Measurements from ENCODE around the gene CNP.

The CNP gene

DNA sequence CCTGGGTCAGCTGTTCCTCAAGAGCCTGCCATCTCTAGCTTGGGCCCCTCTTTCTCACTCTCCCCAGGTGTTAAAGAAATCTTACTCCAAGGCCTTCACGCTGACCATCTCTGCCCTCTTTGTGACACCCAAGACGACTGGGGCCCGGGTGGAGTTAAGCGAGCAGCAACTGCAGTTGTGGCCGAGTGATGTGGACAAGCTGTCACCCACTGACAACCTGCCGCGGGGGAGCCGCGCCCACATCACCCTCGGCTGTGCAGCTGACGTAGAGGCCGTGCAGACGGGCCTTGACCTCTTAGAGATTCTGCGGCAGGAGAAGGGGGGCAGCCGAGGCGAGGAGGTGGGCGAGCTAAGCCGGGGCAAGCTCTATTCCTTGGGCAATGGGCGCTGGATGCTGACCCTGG lies 6.8 kb downstream of the CNP start:
- DNase-seq, result no peak

DNA sequence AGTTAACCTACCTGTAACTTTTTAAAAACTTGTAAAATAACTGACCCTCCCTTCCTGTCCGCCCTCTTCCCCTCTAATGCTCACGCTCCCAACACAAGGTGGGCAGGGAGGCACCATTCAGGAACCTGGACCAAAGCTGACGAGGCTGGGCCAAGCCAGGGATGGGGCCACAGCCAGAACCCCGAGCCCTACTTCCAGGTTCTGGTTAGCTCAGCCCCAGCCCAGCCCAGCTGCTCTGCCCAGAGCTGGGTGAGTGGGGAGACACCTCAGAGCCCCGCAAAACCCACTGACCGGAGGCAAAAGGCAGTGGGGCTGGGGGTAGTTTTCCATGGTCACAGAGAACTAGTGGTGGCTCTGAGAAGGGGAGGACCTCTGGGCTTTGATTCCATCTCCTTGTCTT lies 7.4 kb downstream of the CNP start:
- no peak for DNase-seq

DNA sequence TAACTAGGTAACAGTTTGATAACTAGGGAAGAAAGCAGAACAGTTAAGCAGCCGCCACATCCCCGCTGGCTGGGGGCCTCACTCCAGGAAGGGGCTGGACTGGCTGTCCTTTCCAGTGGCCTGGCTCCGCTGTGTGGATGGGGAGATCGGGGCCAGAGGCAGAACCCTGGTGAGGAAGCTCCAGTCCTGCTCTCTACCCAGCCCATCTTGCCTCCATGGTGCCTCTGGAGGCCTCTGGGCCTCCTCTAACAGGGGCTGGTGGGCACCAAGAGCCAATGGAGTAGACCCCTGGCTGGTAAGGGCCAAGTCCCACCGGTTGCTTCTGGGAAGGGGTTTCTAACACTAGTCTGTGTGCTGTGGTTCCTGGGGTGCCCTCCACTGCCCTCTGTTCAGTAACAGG lies 8.1 kb downstream of the CNP start:
- no peak for DNase-seq

DNA sequence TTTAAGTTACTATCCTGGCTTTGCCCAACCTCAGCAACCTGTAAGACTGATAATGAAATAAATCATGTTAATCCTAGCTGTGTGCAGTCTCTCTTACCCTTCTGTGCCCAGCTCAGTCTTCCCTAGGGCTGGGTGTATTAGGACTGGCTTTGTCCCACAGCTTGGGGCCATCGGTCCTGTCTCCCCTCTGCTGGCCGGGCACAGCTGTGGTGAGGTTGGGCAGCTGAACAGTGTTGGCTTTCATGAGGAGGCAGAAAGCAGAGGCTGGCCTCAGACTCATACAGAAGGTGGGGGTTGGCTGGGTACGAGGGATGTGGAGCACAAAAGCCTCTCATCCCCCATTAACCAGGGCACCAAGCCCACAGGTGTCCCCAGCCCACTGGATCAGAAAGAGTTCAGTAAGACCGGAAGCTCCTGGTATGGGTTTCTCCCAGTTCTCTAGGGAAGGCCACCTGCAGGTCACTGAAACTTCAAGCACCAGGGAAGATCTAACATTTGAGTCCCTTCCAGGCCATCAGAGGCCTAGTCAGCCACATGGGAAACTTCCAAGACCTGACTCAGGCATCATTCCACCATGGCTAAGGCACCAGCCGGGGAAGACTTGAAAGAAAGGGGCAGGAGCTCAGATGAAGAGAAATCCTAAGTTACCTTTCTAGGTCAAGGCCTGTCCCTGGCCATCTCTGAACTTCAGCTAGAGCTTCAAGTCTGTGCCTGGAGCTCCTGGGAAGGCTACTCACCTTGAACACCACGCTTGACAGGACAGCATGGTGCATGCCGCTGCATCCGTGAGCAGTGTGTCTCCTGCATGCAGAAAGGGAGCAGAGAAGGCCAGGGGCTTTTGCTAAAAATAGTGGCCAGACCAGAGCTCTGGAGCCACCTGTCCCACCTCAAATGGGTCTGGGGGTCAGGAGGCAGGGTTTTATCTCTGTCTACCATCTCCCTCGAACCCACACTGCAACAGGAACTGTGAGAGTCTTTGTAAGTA lies 8.8 kb downstream of the CNP start:
- no peak for DNase-seq

DNA sequence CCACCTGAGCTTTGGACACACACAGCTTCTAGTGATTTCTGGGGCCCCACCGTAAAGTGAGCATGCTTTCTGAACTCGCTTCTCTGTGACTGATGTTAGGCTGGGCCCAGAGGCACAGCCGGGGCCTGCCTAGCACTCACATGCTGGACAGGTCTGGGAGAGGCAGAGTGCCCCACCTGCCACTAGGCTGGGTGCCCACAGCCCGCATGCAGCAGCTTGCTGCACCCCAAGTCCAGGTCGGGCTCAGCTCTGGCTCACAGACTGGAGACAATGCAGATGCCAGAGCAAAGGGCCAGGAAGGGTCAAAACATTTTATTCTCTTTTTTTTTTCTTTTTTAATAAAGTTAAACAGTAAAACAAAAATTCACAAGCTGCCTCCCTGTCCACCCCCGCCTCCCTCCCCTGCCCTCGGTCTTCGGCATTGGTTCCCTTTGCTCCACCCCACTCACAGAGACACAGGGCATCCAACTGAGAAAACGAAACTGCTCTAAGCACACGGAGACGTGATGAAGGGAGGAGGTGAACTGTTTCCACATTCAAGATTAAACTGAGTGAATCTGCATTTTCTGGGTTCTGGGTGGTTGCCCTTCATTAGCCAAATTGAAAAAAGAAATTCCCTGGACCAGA lies 9.7 kb downstream of the CNP start:
- DNase-seq, result no peak

DNA sequence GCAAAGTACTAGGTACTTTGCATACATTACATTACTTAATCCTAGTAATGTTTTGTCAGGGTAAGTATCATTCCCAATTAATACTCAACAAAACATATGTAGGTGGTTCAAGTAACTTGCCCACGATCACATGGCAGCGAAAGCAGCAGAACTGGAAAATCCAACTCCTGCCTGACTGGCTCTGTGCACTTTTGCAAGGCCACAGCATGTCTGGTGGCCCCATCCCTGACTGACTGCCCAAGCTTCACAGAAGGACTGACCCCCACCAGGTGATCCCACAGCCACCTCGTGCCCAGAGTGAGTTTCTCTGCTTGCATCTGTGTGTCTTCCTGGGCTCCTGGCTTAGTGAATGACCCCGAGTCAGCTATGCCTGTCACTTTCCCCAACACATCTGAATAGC lies 11.4 kb downstream of the CNP start:
- no peak for DNase-seq

DNA sequence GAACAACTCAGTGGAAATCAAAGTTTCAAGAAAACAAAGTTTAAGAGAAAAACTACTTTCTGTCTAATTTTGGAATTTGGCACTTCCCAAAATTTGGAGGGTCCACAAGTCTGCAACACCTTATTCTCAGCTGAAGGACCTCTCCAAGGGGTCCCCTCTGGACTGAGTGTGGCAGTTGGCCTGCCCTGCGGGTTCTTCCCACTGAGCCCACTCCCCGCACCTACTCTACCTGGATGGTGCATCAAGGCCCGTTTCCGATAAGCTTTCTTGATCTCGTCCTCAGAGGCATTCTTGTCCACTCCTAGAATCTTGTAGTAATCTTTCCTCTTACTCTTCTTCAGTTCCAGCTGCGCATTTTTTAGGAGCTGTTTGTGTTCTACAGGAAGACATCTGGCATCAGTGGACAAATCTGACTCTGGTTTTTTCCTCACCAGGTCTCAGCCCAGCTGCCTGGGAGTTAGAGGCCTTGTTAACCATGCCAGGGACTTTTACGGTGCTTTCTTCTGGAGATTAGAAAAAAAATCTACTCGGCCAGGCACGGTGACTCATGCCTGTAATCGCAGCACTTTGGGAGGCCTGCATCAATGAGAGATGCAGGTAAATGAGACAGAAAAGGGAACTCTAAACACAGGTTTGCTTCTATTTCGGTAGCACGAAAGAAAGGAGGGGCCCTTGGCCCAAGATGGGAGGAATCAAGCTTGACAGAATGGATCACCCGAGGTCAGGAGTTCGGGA lies 15.6 kb downstream of the CNP start:
- DNase-seq, result no peak

DNA sequence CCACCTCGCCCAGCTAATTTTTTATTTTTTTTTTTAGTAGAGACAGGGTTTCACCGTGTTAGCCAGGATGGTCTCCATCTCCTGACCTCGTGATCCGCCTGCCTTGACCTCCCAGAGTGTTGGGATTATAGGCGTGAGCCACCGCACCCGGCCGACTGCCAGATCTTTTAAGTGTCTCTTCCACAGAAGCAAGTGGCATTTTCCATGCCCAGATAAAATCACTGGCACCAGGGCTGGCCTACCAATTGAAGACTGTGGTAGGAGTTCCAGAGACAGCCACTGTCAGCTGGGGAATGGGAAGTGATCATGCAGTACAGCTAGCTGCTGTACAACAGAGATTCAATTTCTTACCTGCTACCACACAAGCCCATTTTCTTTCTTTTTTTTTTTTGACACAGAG lies 17.9 kb downstream of the CNP start:
- no peak for DNase-seq

DNA sequence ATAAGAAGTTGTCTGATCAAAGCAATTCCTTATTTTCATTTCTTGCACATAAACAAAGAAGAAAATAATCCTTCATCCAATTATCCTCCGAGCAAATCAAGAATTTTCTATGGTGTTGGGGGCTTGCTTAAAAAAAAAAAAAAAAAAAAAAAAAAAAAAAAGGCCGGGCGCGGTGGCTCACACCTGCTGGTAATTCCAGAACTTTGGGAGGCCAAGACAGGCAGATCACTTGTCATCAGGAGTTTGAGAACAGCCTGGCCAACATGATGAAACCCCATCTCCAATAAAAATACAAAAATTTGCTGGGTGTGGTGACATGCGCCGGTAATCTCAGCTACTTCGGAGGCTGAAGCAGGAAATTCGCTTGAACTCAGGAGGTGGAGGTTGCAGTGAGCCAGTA lies 19.3 kb downstream of the CNP start:
- no peak for DNase-seq

DNA sequence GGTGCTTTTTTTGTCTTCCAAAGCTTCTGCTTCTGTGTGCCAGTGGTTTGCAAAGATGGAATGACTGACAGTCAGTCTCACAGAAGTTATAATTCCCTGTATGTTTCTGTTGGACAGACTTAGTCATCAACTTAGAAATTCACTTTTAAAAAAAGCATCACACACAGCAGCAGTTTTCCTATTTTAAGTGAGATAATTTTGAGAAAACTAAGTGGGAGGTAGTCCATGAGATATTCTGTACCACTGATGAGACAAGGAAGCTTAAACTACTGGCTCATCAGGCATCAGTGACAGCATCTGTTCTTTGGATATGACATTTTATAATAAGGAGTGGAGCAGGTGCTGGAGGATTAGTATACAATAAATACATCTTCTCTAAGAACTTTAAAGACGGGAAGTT lies 20.0 kb downstream of the CNP start:
- DNase-seq, result no peak

DNA sequence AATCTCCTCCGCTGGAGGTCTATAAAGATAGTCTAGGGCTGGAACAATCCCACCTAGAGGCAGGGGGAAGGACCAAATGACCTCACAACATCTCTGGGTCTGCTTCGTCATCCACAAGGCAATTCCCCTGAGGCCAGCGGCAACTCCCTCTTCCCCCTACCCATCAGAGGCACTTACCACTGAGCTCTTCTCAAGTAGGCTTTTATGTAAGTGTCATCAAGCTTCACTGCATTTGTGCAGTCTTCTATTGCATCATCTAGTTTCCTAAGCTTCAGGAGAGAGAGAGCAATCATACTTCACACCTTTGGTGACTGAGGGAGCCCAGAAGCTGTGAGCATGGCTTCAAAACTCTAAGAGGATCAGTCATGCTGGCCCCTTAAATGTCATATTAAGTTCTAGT lies 21.0 kb downstream of the CNP start:
- no peak for DNase-seq

DNA sequence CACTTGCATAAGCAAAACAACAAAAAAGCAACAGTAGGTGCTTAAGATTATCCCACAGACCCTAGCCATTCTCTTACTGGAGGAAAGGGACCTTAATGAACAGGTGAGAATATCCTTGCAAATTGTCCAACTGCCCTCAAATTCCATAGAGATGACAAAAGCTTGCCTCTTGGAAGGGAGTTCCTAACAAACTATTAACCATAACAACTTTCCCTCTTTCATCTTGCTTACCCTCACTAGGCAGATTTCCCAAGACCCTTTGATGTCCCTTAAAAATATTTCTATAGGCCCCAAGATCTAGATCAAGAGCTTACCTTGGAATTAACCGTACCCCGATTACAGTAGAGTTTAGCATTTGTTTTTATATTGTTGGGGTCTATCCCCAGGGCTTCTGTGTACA lies 21.8 kb downstream of the CNP start:
- DNase-seq, result no peak

DNA sequence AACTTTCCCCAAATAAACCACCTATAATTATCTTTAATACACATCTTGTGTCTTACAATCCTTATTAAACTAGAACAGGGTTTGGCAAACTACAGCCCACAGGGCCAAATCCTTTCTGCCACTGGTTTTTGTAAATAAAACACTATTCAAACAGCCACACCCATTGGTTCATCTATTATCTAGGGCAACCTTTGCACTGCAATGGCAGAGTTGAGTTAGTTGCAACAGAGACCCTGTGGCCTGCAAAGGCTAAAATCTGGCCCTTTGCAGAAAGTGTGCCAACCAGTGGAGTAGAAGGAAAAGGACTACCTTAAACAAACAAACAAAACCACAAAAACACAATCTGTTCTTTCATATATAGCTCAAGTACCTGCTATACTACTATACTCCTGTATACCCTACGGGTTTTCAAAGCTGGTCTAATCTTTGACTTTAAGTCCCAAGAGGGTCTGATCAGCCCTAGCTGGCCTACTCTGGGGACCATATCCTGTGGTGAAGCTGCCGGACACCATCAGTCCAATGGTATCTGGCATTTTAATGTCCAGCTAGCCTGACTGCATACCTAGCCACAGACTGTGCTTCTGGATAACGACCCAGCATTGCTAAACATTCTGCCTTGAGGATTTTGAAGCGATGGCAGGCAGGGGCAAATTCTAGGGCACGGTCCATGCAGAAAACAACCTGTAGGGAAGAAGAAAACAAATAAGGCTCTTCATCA lies 23.3 kb downstream of the CNP start:
- no peak for DNase-seq

DNA sequence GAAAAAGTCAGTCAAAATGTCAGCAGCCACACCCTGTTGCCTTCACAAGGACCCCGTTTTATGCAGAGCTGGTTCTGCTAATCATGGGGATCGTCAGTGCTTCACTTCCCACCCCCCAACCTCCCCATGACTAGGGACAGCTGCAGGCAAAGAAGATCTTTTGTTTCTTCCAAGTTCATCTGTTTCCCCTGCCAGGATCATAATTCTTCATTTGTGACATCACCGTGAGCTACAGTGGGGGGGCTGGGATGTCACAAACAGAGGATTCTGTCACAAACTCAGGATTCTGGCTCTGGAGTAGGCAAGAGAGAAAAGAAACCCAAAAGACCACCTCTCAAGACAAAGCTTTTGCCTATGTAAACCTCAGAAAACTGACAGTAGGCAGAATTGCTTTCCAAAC lies 26.0 kb downstream of the CNP start:
- DNase-seq, result no peak

DNA sequence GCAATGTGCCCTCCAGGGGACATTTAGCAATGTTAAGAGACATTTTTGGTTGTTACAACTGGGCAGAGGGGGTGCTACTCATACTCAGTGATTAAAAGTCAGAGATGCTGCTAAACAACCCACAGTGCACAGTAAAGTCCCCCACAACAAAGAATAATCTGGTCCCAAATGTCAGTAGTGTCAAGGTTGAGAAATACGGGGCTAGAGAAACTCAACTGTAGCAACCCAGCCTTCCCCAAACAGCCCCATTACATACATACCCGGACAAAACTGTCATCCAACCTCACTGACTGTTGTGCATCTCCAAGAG lies 30.2 kb downstream of the CNP start:
- no peak for DNase-seq

DNA sequence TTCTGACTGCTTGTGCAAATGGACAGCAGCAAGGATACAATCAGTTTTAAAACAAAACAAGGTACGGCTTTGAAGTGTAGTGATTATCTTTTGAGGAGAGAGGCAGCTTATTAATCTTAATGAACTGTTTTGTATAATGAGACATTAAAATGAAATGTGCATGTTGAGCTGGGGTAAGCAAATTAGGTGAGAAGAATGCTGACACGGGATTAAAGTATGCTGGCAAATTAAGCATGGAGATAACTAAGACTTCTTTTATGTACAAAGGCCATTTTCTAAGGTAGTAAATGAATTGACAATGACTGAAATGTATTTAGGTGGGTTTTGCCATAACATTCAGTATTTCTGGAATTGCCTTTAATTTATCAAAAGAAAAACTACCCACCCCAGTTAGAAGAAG lies 31.9 kb downstream of the CNP start:
- no peak for DNase-seq

DNA sequence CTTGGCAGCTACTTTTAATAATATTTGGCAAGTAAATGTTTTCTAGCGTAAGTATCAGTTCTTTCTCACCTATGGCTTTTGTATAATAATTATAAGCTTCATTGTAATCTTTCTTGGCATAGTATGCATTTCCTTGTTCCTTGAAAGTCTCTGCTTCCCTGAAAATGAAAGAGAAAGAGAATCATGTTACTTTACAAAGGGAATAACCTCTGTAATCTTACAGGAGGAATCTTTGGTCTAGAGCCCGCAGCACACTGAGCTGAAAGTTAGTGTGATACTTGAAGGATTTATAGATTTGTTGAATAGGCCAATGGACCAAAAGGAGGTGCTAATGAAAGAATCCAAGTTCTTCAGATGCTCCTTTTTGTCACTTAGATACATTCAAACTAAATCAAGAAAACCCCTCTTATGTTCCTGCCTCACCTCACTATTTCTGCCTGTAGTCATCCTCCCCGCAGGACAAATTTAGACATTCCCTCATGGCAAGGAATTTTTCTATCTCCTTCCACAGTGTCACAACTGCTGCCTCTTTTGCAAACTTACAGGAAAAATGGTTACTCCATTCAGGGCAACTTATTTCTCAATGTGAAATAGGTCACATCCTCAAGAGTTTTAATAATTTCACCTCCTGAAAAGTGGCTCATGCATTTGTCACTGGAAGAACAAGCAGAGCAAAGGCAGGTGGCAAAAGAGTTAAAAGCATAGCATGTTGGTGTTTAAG lies 34.0 kb downstream of the CNP start:
- no peak for DNase-seq

DNA sequence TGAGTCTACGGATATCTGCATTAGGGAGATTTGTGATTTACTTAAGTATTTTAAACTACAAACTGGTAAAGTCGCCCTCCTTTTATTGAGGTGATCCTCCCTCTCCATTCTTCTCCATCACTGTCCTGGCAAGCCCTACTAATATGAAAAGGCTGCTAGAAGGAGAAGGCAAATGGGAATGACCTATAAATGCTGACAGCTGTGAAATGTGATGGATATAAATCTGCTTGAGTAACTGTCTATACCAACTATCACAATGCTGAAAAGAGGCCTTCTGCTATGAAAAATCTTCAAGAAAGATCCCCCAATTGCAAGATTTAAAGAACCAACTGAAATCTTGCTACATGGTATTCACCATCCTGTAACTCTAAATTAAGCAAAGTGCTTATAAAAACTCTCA lies 35.1 kb downstream of the CNP start:
- no peak for DNase-seq

DNA sequence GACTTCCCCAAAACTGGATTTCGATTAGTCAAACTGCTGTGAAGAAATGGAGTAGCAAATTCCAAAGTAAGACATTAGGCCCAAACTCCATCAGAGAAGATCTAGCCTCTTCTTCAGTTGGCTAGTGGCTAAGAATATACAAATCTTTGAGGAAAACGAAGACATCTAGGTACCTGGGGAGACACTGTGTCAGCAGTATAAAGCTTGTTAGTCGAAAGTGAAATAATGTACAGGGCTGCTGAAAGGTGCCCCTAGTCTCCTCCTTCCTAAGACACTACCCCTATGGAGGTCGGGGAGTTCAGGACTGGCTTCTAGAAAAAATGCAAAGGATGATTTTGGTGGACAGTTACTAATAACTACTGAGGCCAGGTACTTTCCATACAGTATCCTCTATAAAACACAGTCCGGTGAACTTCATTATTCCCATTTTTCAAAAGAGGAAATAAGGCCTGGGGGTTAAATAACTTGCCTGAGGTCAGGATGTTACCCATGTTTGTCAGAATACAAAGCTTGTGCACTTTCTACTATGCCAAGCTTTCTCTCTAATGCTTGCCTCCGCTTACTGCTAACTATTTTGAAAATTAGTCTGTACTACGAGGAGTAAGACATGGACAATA lies 35.7 kb downstream of the CNP start:
- no peak for DNase-seq

DNA sequence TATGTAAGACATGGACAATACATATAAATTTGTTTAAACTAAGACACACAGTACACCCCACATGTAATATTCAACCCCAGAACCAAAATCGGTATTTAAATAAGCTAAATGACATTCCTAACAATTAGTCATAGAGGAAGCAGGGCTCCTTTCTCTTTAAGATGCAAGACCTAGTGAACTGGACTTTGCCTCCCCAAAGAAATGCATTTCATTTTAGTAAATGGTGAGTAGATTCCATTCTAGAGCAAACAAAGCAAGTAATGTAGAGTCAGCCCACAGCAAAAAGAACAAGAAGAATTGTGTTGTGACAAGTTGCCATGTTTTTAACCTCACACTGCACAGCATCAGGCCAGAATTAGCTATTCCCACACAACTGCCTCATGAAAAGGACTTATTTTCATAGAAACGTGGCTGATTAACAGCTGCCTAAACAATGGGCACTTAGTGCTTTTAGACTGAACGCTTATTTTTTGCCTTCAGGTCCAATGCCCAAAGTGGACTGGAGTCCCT lies 36.3 kb downstream of the CNP start:
- no peak for DNase-seq

DNA sequence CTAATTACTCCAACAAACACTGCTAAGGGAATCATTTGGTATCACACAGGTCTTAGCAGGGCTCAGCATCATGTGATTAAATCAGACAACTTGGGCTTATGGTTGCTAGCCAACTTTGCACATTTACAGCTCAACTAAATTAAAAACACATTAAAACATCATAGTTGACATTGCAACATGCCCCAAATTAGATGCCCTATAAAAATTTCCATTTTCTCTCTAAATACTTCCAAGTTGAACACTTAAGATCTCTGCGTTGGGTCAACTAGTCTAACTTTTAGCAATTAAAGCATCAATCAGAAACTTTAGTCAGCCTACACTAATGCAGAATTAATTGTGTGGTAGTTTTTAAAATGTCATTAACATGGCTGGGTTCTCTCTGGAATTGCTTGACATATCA lies 38.6 kb downstream of the CNP start:
- no peak for DNase-seq

DNA sequence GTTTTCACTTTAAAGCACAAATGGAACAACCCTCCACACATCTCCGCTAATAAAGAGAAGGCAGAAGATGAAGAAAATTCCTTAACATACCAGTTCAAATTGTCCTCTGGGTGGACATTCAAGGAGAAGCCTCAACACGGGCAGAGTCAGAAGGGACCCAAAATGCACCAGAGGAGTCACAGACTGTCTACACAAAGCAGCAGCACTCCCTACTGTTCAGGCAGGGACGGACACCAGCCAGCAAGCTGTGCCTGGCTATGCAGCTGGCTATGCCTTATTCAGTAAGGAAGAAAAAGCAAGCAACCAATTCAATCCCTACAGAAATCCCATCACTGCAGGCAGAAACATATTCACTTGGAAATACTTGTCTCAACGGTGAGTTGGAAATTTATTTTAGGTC lies 42.6 kb downstream of the CNP start:
- DNase-seq, result no peak
